ENCODE measurements around the gene ZDHHC16.
"Not testable (repeated sequence)": the region's sequence is repeated elsewhere in the genome, so short reads cannot be mapped to it uniquely, and the experiment has no call there.

The ZDHHC16 gene

GRCh38 chr10:97412891-97413304, 33.1 kb upstream of the ZDHHC16 start:
- DNase-seq: peak; percentile 12
- Histone ChIP-seq H3K4me3 (ENCODE audit: low read depth, low read length) (no peak overlapping the region), H3K27ac (no peak overlapping the region), H3K27me3 (replicated peaks) (no peaks in the 10 kb centered on the region), H3K36me3 (replicated peaks) (no peaks in the 10 kb centered on the region)
- no peak for TF ChIP-seq CTCF (IDR thresholded peaks at IDR 0.05; ENCODE audit: low read depth, low read length, missing control alignments)
- in situ Hi-C loops (cut with HindIII; ENCODE audit: low pct_ligation_motif_present, low sequenced_read_pairs): no loop called here

- in situ Hi-C loops (cut with HindIII; ENCODE audit: low pct_ligation_motif_present, low sequenced_read_pairs): no loop called here
- no peak for DNase-seq
- TF ChIP-seq CTCF (IDR thresholded peaks at IDR 0.05; ENCODE audit: low read depth, low read length, missing control alignments): no peak
Observed at GRCh38 chr10:97416565-97416964, 29.4 kb upstream of the ZDHHC16 start.

GRCh38 chr10:97423757-97424098, 22.2 kb upstream of the ZDHHC16 start:
- in situ Hi-C loops (cut with HindIII; ENCODE audit: low pct_ligation_motif_present, low sequenced_read_pairs); H3K36me3 ChIP-seq (replicated peaks); H3K4me3 ChIP-seq (ENCODE audit: low read depth, low read length); H3K27me3 ChIP-seq (replicated peaks); DNase-seq: not testable (repeated sequence)
- H3K27ac ChIP-seq: peak overlapping the region; percentile 58

More at GRCh38 chr10:97416565-97416964, 29.4 kb upstream of the ZDHHC16 start:
- no peak overlapping the region for H3K4me3 ChIP-seq (ENCODE audit: low read depth, low read length)
- H3K27ac ChIP-seq: no peak overlapping the region
- no peaks in the 10 kb centered on the region for H3K27me3 ChIP-seq (replicated peaks)
- H3K36me3 ChIP-seq (replicated peaks): no peaks in the 10 kb centered on the region

- no peaks in the 10 kb centered on the region for H3K27me3 ChIP-seq (replicated peaks)
- H3K27ac ChIP-seq: peak within 1 kb of the TSS; percentile 59
- in situ Hi-C loops (cut with HindIII; ENCODE audit: low pct_ligation_motif_present, low sequenced_read_pairs): no loop called here
- peak within 1 kb of the TSS; percentile 92 for H3K4me3 ChIP-seq (ENCODE audit: low read depth, low read length)
- TF ChIP-seq CTCF (IDR thresholded peaks at IDR 0.05; ENCODE audit: low read depth, low read length, missing control alignments): peak; percentile 75
- H3K36me3 ChIP-seq (replicated peaks): peaks cover 21% of the 10 kb centered on the region
- peak; percentile 91 for DNase-seq
Observed at GRCh38 chr10:97425964-97426775, 19.8 kb upstream of the ZDHHC16 start, which contains the start of gene PGAM1. Gene PGAM1, plus strand, starts transcription at chr10:97426191. Its CDS starts 117 bp downstream, at chr10:97426308.

GRCh38 chr10:97426776-97427570, 19.0 kb upstream of the ZDHHC16 start:
- H3K4me3 ChIP-seq (ENCODE audit: low read depth, low read length): peak overlapping the region; percentile 92
- H3K36me3 ChIP-seq (replicated peaks): peaks cover 27% of the 10 kb centered on the region
- in situ Hi-C loops (cut with HindIII; ENCODE audit: low pct_ligation_motif_present, low sequenced_read_pairs): no loop called here
- peak; percentile 28 for DNase-seq
- H3K27ac ChIP-seq: peak overlapping the region; percentile 59
- H3K27me3 ChIP-seq (replicated peaks): no peaks in the 10 kb centered on the region
- TF ChIP-seq CTCF (IDR thresholded peaks at IDR 0.05; ENCODE audit: low read depth, low read length, missing control alignments): no peak

- TF ChIP-seq CTCF (IDR thresholded peaks at IDR 0.05; ENCODE audit: low read depth, low read length, missing control alignments): no peak
- Histone ChIP-seq H3K36me3 (replicated peaks) (peaks cover 30% of the 10 kb centered on the region), H3K27ac (peak overlapping the region; percentile 59), H3K4me3 (ENCODE audit: low read depth, low read length) (peak overlapping the region; percentile 92), H3K27me3 (replicated peaks) (no peaks in the 10 kb centered on the region)
- DNase-seq: no peak
- in situ Hi-C loops (cut with HindIII; ENCODE audit: low pct_ligation_motif_present, low sequenced_read_pairs): no loop called here
Observed at GRCh38 chr10:97427571-97428179, 18.3 kb upstream of the ZDHHC16 start.
